ENCODE data around the gene TLNRD1.

DNA sequence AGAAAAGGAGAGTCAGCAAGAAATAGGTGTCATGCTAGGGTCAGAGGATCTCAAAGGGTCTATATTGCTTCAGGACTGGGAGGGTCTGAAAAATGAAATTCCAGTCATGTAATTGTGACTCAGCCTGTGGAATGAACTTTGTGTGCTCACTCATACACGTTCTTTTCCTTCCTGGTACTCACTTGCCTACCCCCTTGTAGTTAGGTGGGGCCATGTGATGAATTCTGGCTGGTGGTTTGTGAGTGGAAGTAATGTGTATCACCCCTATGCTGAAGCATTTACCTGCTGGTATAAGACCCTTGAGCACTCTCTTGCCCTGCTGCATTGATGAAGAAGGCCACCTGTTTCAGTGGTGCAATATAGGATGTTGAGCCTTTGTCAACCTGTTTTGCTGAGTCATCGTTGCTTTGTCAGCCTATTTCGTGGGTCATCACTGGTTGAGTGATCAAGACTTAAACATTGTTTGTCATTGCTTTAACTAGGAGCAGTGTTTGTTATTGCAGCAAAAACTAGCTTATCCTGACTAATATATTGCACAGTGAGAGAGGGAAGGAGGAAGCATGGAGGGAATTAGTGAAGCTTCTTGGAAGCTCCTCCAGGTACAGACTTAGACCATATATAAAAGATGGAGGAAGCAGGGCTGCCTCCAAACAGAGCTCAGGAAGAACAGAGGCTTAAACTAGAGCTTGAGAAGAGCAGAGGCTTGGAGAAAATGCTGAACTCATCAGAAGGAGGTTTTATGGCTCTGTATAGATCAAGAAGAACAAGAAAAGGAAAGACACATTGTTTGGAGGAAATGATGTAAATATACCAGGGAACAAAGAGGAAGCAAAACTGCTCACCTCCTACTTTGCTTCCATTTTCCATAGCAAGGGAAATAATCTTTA, 28.9 kb downstream of the TLNRD1 start:
- TF ChIP-seq, protein P1, sequence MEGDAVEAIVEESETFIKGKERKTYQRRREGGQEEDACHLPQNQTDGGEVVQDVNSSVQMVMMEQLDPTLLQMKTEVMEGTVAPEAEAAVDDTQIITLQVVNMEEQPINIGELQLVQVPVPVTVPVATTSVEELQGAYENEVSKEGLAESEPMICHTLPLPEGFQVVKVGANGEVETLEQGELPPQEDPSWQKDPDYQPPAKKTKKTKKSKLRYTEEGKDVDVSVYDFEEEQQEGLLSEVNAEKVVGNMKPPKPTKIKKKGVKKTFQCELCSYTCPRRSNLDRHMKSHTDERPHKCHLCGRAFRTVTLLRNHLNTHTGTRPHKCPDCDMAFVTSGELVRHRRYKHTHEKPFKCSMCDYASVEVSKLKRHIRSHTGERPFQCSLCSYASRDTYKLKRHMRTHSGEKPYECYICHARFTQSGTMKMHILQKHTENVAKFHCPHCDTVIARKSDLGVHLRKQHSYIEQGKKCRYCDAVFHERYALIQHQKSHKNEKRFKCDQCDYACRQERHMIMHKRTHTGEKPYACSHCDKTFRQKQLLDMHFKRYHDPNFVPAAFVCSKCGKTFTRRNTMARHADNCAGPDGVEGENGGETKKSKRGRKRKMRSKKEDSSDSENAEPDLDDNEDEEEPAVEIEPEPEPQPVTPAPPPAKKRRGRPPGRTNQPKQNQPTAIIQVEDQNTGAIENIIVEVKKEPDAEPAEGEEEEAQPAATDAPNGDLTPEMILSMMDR (IDR thresholded peaks at IDR 0.05; ENCODE audit: low read length) = no peak
- TF ChIP-seq EZH2 (IDR thresholded peaks at IDR 0.05; ENCODE audit: borderline replicate concordance, low read length) = no peak

Data from OCI-LY1 (cell line).